Suprapubic skin (tissue), 2 donors: ENCODE measurements around the gene CREB5.

Source experiments
- EP300 ChIP-seq: sonication (generic); formaldehyde crosslinking; IDR thresholded peaks from one replicate; pipeline ENCODE4 v1.6.1; 2017; ENCODE audit warnings: antibody characterized with exemption
- POLR2A ChIP-seq, 2 donors: fragments of 450-650 bp; IDR thresholded peaks; one replicate each; pipeline ENCODE4 v1.6.1; 2017; ENCODE audit warnings: antibody characterized with exemption in 2 of 2, mild to moderate bottlenecking in 2 of 2, moderate library complexity in 2 of 2

DNA sequence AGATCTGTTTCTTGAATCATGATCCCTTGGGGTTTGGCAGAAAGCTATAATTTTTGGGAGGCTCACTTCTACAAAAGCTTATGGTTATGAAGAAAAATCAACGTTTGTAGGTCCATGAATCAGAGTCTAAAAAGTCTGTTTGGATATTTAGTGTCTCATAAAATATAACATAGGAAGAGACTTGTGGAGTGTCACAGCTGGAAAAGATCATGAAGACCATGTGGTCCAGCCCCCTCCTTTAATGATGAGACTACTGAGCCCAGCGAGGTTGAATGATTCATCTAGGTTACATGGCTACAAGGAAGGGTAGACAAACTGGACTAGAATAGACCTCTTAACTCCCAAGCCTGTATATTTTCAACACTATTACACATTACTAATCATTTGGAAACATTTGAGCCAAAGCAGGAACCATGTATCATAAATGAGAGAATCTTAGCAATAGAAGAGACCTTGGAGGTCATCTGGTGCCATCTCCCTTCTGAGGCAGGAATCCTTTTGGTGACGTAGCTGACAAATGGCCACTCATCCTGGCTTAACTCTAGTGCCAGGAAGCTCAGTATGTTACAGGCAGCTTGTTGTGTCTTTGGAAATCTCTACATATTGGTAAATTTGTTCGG is 152.5 kb downstream of the CREB5 start:
- no peak for TF ChIP-seq POLR2A (IDR thresholded peaks at IDR 0.05)
- no peak for TF ChIP-seq EP300
